ENCODE results near the gene MAST3.

Gene MAST3

DNA sequence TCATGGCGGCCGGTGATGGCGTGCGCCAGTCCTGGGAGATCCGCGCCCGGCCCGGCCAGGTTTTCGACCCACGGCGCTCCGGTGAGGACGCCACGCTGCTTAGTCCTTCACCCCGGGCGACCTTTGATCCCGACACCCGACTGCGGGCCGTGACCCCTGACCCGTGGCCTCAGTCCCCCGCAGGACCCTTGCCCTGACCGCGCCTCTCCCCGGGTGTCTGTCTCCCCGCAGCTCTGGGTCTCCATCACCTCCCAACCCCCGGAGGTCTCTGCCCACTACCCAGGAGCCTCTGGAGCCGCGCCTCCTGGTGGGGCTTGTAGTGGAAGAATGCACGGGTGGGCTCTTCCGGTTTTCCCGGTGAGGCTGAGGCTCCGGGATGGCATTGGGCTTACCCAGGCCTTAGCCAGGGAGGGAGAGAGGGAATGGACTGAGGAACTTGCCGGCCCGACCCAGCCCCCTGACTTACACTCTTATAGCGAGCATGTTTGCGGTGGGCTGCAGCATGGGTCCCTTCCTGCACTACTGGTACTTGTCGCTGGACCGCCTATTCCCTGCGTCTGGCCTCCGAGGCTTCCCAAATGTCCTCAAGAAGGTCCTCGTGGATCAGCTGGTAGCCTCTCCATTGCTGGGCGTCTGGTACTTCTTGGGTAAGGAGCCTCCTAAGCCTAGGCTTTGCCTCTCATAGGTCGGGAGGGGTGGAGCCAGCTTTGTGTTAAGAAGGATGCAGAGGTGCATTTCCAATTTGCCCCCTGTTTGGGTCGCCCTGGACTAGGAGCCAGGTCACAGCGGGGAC, 96.0 kb downstream of the MAST3 start:
- DNase-seq = no peak

DNA sequence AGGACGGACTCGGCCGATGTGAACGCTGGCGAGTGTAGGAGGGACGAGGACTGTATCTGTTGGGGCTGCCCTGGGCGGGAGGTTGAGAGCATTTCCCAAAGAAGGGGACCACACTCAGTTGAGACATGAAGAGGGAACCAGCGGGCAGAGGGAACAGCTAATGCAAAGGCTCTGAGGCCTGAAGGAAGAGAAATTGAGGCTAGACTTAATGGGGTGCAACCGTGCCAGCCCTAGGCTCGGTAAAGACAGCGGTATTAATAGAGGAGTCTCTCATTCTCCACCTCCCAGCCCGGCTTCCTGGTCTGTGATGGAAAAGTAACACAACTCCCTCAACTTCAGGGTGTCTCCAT, 96.6 kb downstream of the MAST3 start:
- no peak for DNase-seq

DNA sequence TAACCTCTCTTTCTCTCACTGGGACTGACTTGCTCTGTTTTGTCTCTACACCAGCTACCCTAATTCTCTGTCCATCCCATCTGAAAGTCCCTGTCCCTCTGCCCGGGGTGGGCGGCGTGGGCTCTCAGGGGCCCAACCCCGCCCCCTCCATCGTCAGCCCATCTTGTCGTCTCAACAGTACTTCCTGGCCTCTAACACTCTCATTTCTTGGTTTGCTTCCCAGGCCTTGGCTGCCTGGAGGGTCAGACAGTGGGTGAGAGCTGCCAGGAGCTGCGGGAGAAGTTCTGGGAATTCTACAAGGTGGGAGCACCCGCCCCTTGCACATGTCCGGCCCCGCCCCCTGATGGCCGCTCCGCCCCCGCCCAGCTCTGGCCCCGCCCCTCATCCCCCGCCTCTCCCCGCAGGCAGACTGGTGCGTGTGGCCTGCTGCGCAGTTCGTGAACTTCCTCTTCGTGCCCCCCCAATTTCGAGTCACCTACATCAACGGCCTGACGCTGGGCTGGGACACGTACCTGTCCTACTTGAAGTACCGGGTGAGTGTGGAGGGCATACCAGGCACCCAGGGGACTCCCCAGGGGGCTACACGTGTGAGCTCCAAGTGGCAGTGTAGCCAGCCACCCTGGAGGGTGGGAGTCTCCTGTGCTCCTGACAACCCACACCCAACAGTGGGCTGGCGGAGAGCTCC, 97.1 kb downstream of the MAST3 start:
- DNase-seq = peak; percentile 45

DNA sequence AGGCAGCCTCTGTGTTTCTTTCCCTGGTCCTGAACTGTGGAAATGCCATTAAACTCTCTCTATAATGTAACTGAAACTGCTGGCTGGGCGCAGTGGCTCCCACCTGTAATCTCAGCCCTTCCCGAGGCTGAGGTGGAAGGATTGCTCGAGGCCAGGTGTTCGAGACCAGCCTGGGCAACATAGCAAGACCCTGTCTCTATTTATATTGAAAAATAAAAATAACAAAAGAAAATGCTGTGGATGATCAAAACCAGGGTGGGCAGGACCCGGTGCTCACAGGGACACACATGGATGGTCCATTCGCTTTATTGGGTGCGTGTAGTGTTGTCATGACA, 98.9 kb downstream of the MAST3 start:
- no peak for DNase-seq

DNA sequence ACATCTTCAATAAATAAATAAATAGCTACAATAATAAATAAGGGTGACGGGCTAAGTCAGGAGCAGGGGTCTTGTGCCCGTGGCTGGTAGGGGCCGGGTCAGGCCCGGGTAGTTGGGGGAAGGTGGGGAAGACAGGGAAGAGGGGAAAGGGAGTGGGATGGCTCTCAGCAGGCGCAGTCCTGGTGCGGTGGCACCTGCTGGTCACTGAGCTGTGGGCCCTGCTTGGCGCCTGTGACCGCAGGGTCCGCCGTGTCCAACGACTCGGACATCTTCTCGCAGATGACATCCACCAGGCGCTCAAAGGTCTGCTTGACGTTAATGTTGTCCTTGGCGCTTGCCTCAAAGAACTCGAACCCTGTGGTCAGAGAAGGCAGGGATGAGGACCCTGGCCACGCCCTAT, 99.7 kb downstream of the MAST3 start:
- no peak for DNase-seq

DNA sequence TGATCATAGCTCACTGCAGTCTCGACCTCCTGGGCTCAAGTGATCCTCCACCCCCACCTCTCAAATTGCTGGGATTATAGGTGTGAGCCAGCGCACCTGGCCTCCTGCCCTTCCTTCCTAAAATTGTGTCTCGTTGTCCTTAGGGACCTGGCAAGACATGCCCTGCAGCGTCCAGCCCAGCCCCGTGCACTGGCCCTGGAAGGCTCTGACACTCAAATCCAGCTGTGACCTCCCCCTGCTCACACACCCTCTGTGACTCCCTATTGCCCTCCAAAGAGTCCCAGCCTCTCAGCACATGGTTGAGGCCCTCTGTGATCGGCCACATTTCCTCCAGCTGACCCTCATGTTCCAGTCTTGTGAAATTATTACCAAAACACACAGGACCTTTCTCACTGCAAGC, 100.4 kb downstream of the MAST3 start:
- no peak for DNase-seq

DNA sequence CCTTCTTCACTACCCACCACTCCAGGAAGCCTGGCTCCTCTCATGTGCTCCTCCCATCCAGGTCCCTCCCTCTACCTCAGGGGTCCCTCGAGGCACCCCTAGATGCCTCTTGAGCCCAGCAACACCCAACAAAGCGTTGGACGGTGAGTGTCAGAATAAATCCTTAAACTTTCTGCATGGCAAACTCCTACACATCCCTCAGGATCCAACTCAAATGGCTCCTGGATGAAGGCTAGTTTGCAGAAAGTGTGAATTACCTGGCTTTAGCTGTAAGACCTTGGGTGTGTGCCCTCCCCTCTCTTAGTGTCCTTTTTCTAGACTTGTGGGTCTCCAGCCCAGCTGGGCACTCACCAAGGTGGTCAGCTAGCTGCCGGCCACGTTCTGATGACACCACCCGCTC, 100.8 kb downstream of the MAST3 start:
- no peak for DNase-seq

Measured in CD4-positive, alpha-beta T cell treated with Interleukin-17A for 1 hour (primary cell).